Keratinocyte (primary cell): Measurements from ENCODE around the gene KCNJ15. TPM values are rescaled to one million over a fixed set of nuclear protein-coding genes. Genes with fewer than 3 reads are reported as not detected.

Experiments
- DNase-seq: peaks from one replicate; pipeline ENCODE4 v3.0.0-alpha.2; 2011; ENCODE audit warnings: low read depth, missing footprints, low spot score
- FAIRE-seq: peaks from 2 replicates; lab custom pipeline; 2011; peaks lifted over from hg19 to GRCh38; lab: Jason Lieb, UNC
- H2AFZ ChIP-seq: 2 replicates; pipeline ENCODE4 v1.6.0; 2012; ENCODE audit warnings: low read length, control low read depth, inconsistent platforms; ENCODE audit not compliant: control insufficient read depth
- H3K27ac ChIP-seq: 2 replicates; pipeline ENCODE4 v1.5.1; 2011; ENCODE audit warnings: low read length; ENCODE audit not compliant: control insufficient read depth, insufficient read depth
- H3K27me3 ChIP-seq: 3 replicates; pipeline ENCODE4 v1.6.0; 2011; ENCODE audit warnings: low read length; ENCODE audit not compliant: control insufficient read depth, insufficient read depth; ENCODE audit errors: extremely low read depth
- H3K36me3 ChIP-seq, 2 experiments: 2 replicates in 1 of 2; 3 replicates in 1 of 2; pipeline ENCODE4 v1.5.1; 2011; ENCODE audit warnings: low read length in 2 of 2, mild to moderate bottlenecking in 1 of 2; ENCODE audit not compliant: control insufficient read depth in 2 of 2, insufficient read depth in 2 of 2; ENCODE audit errors: extremely low read depth in 1 of 2
- H3K4me1 ChIP-seq: 3 replicates; pipeline ENCODE4 v1.5.1; 2011; ENCODE audit warnings: low read length; ENCODE audit not compliant: control insufficient read depth, insufficient read depth; ENCODE audit errors: extremely low read depth
- H3K4me2 ChIP-seq: 3 replicates; pipeline ENCODE4 v1.6.0; 2011; ENCODE audit warnings: low read depth, low read length; ENCODE audit not compliant: control insufficient read depth, insufficient read depth; ENCODE audit errors: extremely low read depth
- H3K4me3 ChIP-seq, 3 experiments: fragments of 200-600 bp in 1 of 3; sonication (generic) in 1 of 3; 2 replicates in 2 of 3; 3 replicates in 1 of 3; pipeline ENCODE4 v1.5.1; 2011 to 2016; ENCODE audit warnings: low read length in 3 of 3, mild to moderate bottlenecking in 3 of 3, control low read depth in 2 of 3, inconsistent platforms in 1 of 3, low read depth in 1 of 3, mixed read lengths in 1 of 3, mixed run types in 1 of 3, moderate library complexity in 1 of 3; ENCODE audit not compliant: control insufficient read depth in 2 of 3, insufficient read depth in 2 of 3; ENCODE audit errors: extremely low read depth in 1 of 3
- H3K79me2 ChIP-seq: 2 replicates; pipeline ENCODE4 v1.6.0; 2012; ENCODE audit warnings: low read length; ENCODE audit not compliant: control insufficient read depth, insufficient read depth
- H3K9ac ChIP-seq: 3 replicates; pipeline ENCODE4 v1.6.0; 2011; ENCODE audit warnings: low read length; ENCODE audit not compliant: control insufficient read depth, insufficient read depth; ENCODE audit errors: extremely low read depth
- H3K9me1 ChIP-seq: 3 replicates; pipeline ENCODE4 v1.6.0; 2011; ENCODE audit warnings: low read length; ENCODE audit not compliant: control insufficient read depth, insufficient read depth; ENCODE audit errors: extremely low read depth
- H3K9me3 ChIP-seq: 2 replicates; pipeline ENCODE4 v1.5.1; 2012; ENCODE audit warnings: low read depth, low read length; ENCODE audit not compliant: control insufficient read depth
- H4K20me1 ChIP-seq: 3 replicates; pipeline ENCODE4 v1.6.0; 2011; ENCODE audit warnings: low read length; ENCODE audit not compliant: control insufficient read depth, insufficient read depth; ENCODE audit errors: extremely low read depth
- EZH2 ChIP-seq: IDR thresholded peaks from one replicate; pipeline ENCODE4 v1.6.1; 2012; ENCODE audit warnings: inconsistent platforms, mild to moderate bottlenecking, low read length, moderate library complexity
- dilution Hi-C: fragments of 300-500 bp; cut with MboI; formaldehyde crosslinking; loops from one replicate; pipeline ENCODE4 v1.7.0; 2020; ENCODE audit warnings: low sequenced_read_pairs; ENCODE audit not compliant: extremely low pct_ligation_motif_present
- polyA plus RNA-seq, 5 experiments: library from polyadenylated mRNA; depleted of rRNA in 3 of 5; stranded (reverse) in 3 of 5; stranded (forward) in 1 of 5; unstranded in 1 of 5; fragments of >200 nt; gene quantifications; 1 replicate in 1 of 5; 2 replicates in 3 of 5; 3 replicates in 1 of 5; pipeline versions ENCODE4 v1.2.1 to v1.2.3, GENCODE V29; 2011 to 2012; ENCODE audit warnings: missing spikeins in 2 of 5, low read depth in 1 of 5, low replicate concordance in 1 of 5
- TF ChIP-seq, protein P1 (sequence below), 3 experiments: IDR thresholded peaks in 1 of 3; conservative IDR thresholded peaks in 1 of 3; optimal IDR thresholded peaks in 1 of 3; 2 replicates in 2 of 3; 3 replicates in 1 of 3; pipeline versions ENCODE3 to v1.5.1; 2011; ENCODE audit warnings: low read length in 3 of 3, mild to moderate bottlenecking in 3 of 3, moderate library complexity in 2 of 3, control low read depth in 1 of 3, inconsistent platforms in 1 of 3; ENCODE audit not compliant: insufficient read depth in 2 of 3; ENCODE audit errors: extremely low read depth in 1 of 3

The KCNJ15 gene
- polyA plus RNA-seq, 1 donor (not counting 4 experiments of a cell fraction or from before 2014, with no cell fraction given): 76.3 TPM

DNA sequence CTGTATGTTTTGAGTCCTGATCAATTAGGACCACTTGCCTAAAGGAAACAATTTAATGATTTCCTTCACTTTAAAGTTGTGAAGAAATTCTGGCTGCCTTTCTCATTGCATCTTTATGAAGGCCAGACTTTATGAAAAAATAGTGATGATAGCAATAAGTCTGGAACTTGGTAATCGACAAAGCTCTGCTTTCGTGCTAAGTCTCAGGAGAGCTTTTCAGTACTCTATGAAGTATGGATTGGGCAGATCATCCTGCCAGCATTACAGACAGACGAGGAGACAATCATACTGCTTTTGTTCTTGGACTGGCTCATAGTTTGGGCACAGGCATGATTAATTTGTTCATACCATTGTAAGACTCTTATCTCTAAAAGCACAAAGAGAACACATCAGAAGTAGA is 45.5 kb upstream of the KCNJ15 start:
- dilution Hi-C loops: no loop called here
- DNase-seq (no peak), FAIRE-seq (no peak)
- no peak overlapping the region for H3K9ac ChIP-seq
- no peak overlapping the region for H3K4me3 ChIP-seq
- no peaks in the 10 kb centered on the region for H3K36me3 ChIP-seq
- no peaks in the 10 kb centered on the region for H3K79me2 ChIP-seq
- no peak overlapping the region for H3K27ac ChIP-seq
- TF ChIP-seq EZH2: no peak
- TF ChIP-seq, protein P1, sequence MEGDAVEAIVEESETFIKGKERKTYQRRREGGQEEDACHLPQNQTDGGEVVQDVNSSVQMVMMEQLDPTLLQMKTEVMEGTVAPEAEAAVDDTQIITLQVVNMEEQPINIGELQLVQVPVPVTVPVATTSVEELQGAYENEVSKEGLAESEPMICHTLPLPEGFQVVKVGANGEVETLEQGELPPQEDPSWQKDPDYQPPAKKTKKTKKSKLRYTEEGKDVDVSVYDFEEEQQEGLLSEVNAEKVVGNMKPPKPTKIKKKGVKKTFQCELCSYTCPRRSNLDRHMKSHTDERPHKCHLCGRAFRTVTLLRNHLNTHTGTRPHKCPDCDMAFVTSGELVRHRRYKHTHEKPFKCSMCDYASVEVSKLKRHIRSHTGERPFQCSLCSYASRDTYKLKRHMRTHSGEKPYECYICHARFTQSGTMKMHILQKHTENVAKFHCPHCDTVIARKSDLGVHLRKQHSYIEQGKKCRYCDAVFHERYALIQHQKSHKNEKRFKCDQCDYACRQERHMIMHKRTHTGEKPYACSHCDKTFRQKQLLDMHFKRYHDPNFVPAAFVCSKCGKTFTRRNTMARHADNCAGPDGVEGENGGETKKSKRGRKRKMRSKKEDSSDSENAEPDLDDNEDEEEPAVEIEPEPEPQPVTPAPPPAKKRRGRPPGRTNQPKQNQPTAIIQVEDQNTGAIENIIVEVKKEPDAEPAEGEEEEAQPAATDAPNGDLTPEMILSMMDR (optimal IDR thresholded peaks at IDR 0.05 in 1 of 3, IDR thresholded peaks at IDR 0.05 in 1 of 3, conservative IDR thresholded peaks at IDR 0.05 in 1 of 3; ENCODE audit: extremely low read depth in 1 of 3, insufficient read depth in 2 of 3, low read length in 3 of 3): no peak
- H3K27me3 ChIP-seq: peaks cover 17% of the 10 kb centered on the region
- no peak overlapping the region for H3K4me2 ChIP-seq
- peaks cover 2% of the 10 kb centered on the region for H3K9me3 ChIP-seq
- H3K9me1 ChIP-seq: no peaks in the 10 kb centered on the region
- H3K4me1 ChIP-seq: no peaks in the 10 kb centered on the region
- H2AFZ ChIP-seq: no peak overlapping the region
- no peaks in the 10 kb centered on the region for H4K20me1 ChIP-seq

DNA sequence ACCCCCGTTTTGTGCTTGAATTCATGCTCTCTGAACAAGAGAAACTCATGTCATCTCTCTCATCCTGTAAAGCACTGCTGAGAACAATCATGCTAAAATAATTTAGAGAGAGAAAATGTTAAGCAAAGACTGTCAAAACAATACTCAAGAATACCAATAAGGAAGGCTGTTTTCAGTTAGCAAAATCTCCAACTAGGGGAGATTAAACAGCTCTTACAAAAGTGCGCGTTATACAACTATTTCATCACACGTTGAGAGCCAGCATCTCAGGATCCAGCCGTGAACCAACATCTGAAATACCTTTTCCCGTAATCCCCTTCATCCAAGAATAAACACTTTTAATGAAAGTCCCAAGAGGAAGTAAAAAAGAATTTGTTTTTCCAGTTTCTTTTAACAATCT is 44.1 kb upstream of the KCNJ15 start:
- Histone ChIP-seq H3K36me3 (no peaks in the 10 kb centered on the region), H3K9me3 (peaks cover 2% of the 10 kb centered on the region), H3K27ac (no peak overlapping the region), H3K4me3 (no peak overlapping the region), H4K20me1 (no peaks in the 10 kb centered on the region), H3K4me1 (no peaks in the 10 kb centered on the region), H3K9ac (no peak overlapping the region), H3K4me2 (no peak overlapping the region), H2AFZ (no peak overlapping the region), H3K79me2 (no peaks in the 10 kb centered on the region), H3K9me1 (no peaks in the 10 kb centered on the region), H3K27me3 (peaks cover 11% of the 10 kb centered on the region)
- TF ChIP-seq, protein P1 (optimal IDR thresholded peaks at IDR 0.05 in 1 of 3, IDR thresholded peaks at IDR 0.05 in 1 of 3, conservative IDR thresholded peaks at IDR 0.05 in 1 of 3; ENCODE audit: extremely low read depth in 1 of 3, insufficient read depth in 2 of 3, low read length in 3 of 3): no peak
- TF ChIP-seq EZH2: no peak
- FAIRE-seq: no peak
- dilution Hi-C loops: no loop called here
- no peak for DNase-seq
